Measurements from ENCODE around the gene INPP5A.
"Not testable (repeated sequence)": the region's sequence is repeated elsewhere in the genome, so short reads cannot be mapped to it uniquely, and the experiment has no call there.

Gene INPP5A

DNA sequence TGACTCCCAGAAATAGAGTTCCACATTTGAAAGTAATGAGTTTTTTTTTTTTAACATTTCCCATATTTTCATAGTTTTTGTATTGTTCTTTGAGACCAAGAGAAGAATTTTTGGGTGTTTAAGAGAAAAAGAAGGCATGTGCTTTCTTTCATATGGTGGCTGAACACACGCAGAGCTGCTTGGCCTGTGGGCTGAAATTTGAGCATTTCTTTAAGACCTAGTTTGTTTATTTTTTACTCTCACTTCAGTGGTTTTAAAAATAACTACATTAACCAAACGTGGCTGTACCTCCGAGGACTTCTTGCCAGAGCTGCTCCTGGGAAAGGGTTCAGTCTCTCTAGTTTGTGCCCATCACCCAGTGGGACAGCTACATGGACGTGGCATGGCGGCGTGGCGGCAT is 58.3 kb downstream of the INPP5A start:
- Histone ChIP-seq H3K4me3 (ENCODE audit: low read length) (no peak overlapping the region), H3K79me2 (ENCODE audit: low read length) (0 out of 2 replicates have a peak, but pooled peaks cover 14% of the 10 kb centered on the region), H3K4me1 (ENCODE audit: low read length) (no peaks in the 10 kb centered on the region), H3K9ac (ENCODE audit: low read length) (no peak overlapping the region), H3K9me3 (replicated peaks; ENCODE audit: insufficient read depth, low read length) (no peaks in the 10 kb centered on the region), H3K36me3 (replicated peaks; ENCODE audit: insufficient read depth, low read length) (no peaks in the 10 kb centered on the region), H2AFZ (ENCODE audit: low read length) (no peak overlapping the region), H3K4me2 (ENCODE audit: low read depth, low read length) (no peak overlapping the region), H3F3A (ENCODE audit: insufficient read depth, low read length) (no peaks in the 10 kb centered on the region), H3K27ac (ENCODE audit: low read length) (no peak overlapping the region), H3K27me3 (replicated peaks; ENCODE audit: insufficient read depth, low read length) (no peaks in the 10 kb centered on the region), H3K9me2 (replicated peaks; ENCODE audit: insufficient read depth, low read length) (no peaks in the 10 kb centered on the region), H4K20me1 (ENCODE audit: insufficient read depth, low read length) (no peaks in the 10 kb centered on the region)
- DNase-seq = no peak
- TF ChIP-seq EZH2 (optimal IDR thresholded peaks at IDR 0.05; ENCODE audit: low read depth, low read length) (no peak), EZH2phosphoT487 (IDR thresholded peaks at IDR 0.05; ENCODE audit: low read length) (no peak)
- TF ChIP-seq, protein P1, sequence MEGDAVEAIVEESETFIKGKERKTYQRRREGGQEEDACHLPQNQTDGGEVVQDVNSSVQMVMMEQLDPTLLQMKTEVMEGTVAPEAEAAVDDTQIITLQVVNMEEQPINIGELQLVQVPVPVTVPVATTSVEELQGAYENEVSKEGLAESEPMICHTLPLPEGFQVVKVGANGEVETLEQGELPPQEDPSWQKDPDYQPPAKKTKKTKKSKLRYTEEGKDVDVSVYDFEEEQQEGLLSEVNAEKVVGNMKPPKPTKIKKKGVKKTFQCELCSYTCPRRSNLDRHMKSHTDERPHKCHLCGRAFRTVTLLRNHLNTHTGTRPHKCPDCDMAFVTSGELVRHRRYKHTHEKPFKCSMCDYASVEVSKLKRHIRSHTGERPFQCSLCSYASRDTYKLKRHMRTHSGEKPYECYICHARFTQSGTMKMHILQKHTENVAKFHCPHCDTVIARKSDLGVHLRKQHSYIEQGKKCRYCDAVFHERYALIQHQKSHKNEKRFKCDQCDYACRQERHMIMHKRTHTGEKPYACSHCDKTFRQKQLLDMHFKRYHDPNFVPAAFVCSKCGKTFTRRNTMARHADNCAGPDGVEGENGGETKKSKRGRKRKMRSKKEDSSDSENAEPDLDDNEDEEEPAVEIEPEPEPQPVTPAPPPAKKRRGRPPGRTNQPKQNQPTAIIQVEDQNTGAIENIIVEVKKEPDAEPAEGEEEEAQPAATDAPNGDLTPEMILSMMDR (IDR thresholded peaks at IDR 0.05; ENCODE audit: low read length) = no peak

GRCh38 chr10:132596742-132597279 is 59.2 kb downstream of the INPP5A start:
- no peaks in the 10 kb centered on the region for H4K20me1 ChIP-seq (ENCODE audit: insufficient read depth, low read length)
- no peaks in the 10 kb centered on the region for H3K4me1 ChIP-seq (ENCODE audit: low read length)
- H3K9me3 ChIP-seq (replicated peaks; ENCODE audit: insufficient read depth, low read length) = no peaks in the 10 kb centered on the region
- no peak for TF ChIP-seq EZH2 (optimal IDR thresholded peaks at IDR 0.05; ENCODE audit: low read depth, low read length)
- TF ChIP-seq, protein P1 (IDR thresholded peaks at IDR 0.05; ENCODE audit: low read length) = no peak
- no peak for TF ChIP-seq EZH2phosphoT487 (IDR thresholded peaks at IDR 0.05; ENCODE audit: low read length)
- no peaks in the 10 kb centered on the region for H3F3A ChIP-seq (ENCODE audit: insufficient read depth, low read length)
- H3K4me3 ChIP-seq (ENCODE audit: low read length) = no peak overlapping the region
- H3K36me3 ChIP-seq (replicated peaks; ENCODE audit: insufficient read depth, low read length) = no peaks in the 10 kb centered on the region
- no peak overlapping the region for H3K27ac ChIP-seq (ENCODE audit: low read length)
- no peak overlapping the region for H2AFZ ChIP-seq (ENCODE audit: low read length)
- H3K27me3 ChIP-seq (replicated peaks; ENCODE audit: insufficient read depth, low read length) = no peaks in the 10 kb centered on the region; the same call in 1 of the 2 replicates
- H3K4me2 ChIP-seq (ENCODE audit: low read depth, low read length) = no peak overlapping the region
- H3K79me2 ChIP-seq (ENCODE audit: low read length) = 0 out of 2 replicates have a peak, but pooled peaks cover 14% of the 10 kb centered on the region
- no peak for DNase-seq
- no peaks in the 10 kb centered on the region for H3K9me2 ChIP-seq (replicated peaks; ENCODE audit: insufficient read depth, low read length)
- no peak overlapping the region for H3K9ac ChIP-seq (ENCODE audit: low read length)

- TF ChIP-seq EZH2 (optimal IDR thresholded peaks at IDR 0.05; ENCODE audit: low read depth, low read length) (no peak), EZH2phosphoT487 (IDR thresholded peaks at IDR 0.05; ENCODE audit: low read length) (no peak)
- TF ChIP-seq, protein P1 (IDR thresholded peaks at IDR 0.05; ENCODE audit: low read length) = no peak
- 0 out of 2 replicates have a peak, but pooled peaks cover 14% of the 10 kb centered on the region for H3K79me2 ChIP-seq (ENCODE audit: low read length)
- no peak for DNase-seq
- no peak overlapping the region for H3K4me3 ChIP-seq (ENCODE audit: low read length)
- H3K36me3 ChIP-seq (replicated peaks; ENCODE audit: insufficient read depth, low read length) = no peaks in the 10 kb centered on the region
- H3K9me3 ChIP-seq (replicated peaks; ENCODE audit: insufficient read depth, low read length) = no peaks in the 10 kb centered on the region
- H3K4me2 ChIP-seq (ENCODE audit: low read depth, low read length) = no peak overlapping the region
- H2AFZ ChIP-seq (ENCODE audit: low read length) = no peak overlapping the region
- H3K4me1 ChIP-seq (ENCODE audit: low read length) = no peaks in the 10 kb centered on the region
- no peaks in the 10 kb centered on the region for H3F3A ChIP-seq (ENCODE audit: insufficient read depth, low read length)
- no peak overlapping the region for H3K27ac ChIP-seq (ENCODE audit: low read length)
- peaks cover 3% of the 10 kb centered on the region; the same call in 1 of the 2 replicates for H3K27me3 ChIP-seq (replicated peaks; ENCODE audit: insufficient read depth, low read length)
- H3K9me2 ChIP-seq (replicated peaks; ENCODE audit: insufficient read depth, low read length) = no peaks in the 10 kb centered on the region
- no peaks in the 10 kb centered on the region for H4K20me1 ChIP-seq (ENCODE audit: insufficient read depth, low read length)
- no peak overlapping the region for H3K9ac ChIP-seq (ENCODE audit: low read length)
Measured at GRCh38 chr10:132597654-132598053, 60.1 kb downstream of the INPP5A start.

DNA sequence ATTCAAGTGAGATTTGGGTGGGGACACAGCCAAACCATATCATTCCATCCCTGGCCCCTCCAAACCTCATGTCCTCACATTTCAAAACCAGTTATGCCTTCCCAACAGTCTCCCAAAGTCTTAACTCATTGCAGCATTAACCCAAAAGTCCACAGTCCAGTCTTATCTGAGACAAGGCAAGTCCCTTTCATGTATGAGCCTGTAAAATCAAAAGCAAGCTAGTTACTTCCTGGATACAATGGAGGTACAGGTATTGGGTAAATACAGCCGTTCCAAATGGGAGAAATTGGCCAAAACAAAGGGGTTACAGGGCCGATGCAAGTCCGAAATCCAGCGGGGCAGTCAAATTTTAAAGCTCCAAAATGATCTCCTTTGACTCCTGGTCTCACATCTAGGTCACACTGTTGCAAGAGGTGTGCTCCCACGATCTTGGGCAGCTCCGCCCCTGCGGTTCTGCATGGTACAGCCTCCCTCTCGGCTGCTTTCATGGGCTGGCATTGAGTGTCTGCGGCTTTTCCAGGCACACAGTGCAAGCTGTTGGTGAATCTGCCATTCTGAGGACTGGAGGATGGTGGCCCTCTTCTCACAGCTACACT is 61.5 kb downstream of the INPP5A start:
- H3F3A ChIP-seq (ENCODE audit: insufficient read depth, low read length); H4K20me1 ChIP-seq (ENCODE audit: insufficient read depth, low read length); H3K9me3 ChIP-seq (replicated peaks; ENCODE audit: insufficient read depth, low read length); DNase-seq; H3K27me3 ChIP-seq (replicated peaks; ENCODE audit: insufficient read depth, low read length); H3K4me1 ChIP-seq (ENCODE audit: low read length); H3K27ac ChIP-seq (ENCODE audit: low read length); H2AFZ ChIP-seq (ENCODE audit: low read length); H3K4me3 ChIP-seq (ENCODE audit: low read length); H3K9ac ChIP-seq (ENCODE audit: low read length); H3K36me3 ChIP-seq (replicated peaks; ENCODE audit: insufficient read depth, low read length); H3K79me2 ChIP-seq (ENCODE audit: low read length); H3K9me2 ChIP-seq (replicated peaks; ENCODE audit: insufficient read depth, low read length); H3K4me2 ChIP-seq (ENCODE audit: low read depth, low read length): not testable (repeated sequence)
